SK-MEL-5 (cell line): ENCODE measurements around the gene CNGB1. TPM values are rescaled to one million over a fixed set of nuclear protein-coding genes. Genes with fewer than 3 reads are reported as not detected.
"Not testable (repeated sequence)": the region's sequence is repeated elsewhere in the genome, so short reads cannot be mapped to it uniquely, and the experiment has no call there.

Experiments used
- DNase-seq: peaks from one replicate; pipeline ENCODE4 v3.0.0-alpha.2; 2016; ENCODE audit warnings: low read depth, low spot score
- in situ Hi-C: cut with HindIII; loops from 2 replicates; pipeline ENCODE4 v1.10.0; 2016; ENCODE audit warnings: low sequenced_read_pairs, high pct_unique_total_duplicates, low pct_unique_long_range_greater_than_20kb
- total RNA-seq: library from RNA; depleted of rRNA; stranded (reverse); fragments of >200 nt; shearing (Covaris generic); gene quantifications from 2 replicates; pipeline ENCODE4 v1.2.3, GENCODE V29; 2014

Gene CNGB1
- total RNA-seq, 1 experiment from 2014 or later, result not detected

DNA sequence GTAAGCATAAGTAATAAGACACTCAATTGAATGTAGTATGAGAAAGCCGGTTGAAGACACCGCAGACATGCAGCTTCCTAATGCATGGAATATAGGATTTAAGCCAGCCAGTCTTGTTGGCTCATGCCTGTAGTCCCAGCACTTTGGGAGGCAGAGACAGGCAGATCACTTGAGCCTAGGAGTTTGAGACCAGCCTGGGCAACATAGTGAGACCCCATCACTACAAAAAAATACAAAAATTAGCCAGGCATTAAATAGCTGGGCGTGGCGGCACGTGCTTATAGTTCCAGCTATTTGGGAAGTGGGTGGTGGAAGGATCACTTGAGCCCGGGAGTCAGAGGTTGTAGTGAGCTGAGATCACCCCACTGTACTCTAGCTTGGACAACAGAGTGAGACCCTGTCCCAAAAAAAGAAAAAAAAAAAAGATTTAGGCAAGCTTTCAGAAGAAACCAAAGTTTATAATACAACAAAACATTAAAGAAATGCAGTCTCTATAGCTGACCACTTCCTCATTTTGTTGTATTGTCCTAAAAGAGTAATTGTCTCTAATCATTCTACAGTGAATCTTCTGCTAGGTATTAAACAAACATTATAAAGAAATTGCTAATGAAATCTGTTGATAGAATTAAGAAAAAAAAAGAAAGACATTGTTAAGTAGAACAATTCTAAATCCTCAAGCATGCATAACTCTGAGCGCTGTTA is 100.0 kb downstream of the CNGB1 start:
- in situ Hi-C loops, result no loop called here
- no peak for DNase-seq

DNA sequence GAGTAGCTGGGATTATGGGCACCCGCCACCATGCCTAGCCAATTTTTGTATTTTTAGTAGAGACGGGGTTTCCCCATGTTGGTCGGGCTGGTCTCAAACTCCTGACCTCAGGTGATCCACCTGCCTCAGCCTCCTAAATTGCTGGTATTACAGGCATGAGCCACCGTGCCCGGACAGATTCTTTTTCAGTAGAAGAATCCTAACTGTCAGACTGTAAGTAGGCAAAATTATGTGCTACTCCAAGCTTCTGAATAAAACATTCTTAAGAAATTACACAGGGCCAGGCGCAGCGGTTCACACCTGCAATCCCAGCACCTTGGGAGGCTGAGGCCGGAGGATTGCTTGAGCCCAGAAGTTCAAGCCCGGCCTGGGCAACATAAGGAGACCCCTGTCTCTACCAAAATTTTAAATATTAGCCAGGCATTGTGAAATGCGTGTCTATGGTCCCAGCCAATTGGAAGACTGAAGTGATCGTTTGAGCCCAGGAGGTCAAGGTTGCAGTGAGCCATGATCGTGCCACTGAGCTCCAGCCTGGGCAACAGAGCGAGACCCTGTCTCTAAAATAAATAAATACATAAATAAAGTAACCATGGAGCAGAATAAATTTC is 101.9 kb downstream of the CNGB1 start:
- DNase-seq, result no peak
- in situ Hi-C loops, result no loop called here

DNA sequence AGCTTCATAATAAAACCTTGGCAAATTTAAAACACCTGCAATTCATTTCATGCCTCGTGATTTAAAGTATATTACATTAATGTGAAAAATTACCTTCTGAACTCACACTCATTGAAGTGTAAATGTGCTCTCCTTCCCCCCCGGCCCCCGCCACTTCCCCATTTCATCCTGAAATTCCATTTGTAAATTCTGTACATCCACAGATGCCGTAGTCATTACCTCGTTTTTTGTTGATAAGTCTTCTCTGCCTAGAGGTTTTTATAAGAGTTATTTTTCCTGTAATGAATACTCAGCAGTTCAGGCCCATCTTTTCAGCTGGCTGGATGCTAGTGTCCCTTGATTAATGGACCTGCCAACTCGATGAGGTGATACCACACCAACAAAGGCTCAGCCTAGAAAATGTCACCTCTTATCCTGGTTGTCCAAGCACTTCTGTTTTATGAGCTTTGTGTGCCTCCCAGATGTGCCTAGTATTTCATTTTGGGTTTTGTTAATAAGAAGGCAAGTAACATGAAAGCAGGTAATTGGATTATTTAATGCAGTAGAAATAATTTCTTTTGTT is 103.8 kb downstream of the CNGB1 start:
- DNase-seq, result no peak
- in situ Hi-C loops, result no loop called here

DNA sequence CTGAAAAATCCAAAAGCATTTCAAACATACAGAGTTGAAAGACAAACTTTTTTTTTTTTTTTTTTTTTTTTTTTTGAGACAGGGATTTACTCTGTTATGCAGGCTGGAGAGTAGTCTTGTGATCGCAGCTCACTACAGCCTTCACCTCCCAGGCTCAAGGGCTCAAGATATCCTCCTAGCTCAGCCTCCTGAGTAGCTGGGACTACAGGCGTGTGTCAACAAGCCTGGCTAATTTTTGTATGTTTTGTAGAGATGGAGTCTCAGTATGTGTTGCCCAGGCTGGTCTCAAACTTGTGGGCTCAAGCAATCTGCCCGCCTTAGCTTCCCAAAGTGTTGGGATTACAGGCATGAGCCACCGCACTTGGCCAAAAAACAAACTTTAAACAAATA is 104.4 kb downstream of the CNGB1 start:
- in situ Hi-C loops, result no loop called here
- no peak for DNase-seq

DNA sequence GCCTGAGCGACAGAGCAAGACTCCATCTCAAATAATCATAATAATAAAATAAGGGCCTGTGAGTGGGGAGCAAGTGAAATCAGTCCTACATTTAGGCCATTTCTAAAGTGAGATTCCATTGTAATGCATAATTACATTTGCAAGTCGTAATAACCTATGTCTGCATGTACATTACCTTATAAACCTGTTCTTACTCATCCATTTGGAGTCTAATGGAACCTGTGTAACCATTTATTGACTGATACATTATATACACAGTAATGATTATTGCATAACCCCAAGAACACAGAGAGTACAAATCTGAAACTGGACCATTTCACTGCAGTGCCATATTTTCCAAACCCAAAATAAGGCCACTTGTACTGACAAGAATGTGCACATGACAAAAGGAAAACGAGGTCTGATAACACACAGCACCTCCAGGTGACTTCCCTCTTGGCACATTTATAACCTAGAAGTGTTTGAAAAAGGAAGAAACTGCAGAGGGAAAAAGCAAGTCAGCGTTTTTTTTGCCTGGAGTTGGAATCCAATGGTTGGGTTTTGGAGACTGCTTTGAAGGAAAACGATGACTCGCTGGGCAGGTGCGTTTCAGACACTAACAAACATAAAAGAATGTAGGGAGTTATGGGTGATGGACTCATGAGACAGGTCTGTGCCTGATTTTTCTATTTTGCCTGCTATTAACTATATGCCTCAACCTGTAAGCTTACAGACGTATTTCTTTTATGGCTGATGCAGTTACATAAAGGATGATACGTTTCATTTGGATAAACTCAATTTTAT is 105.0 kb downstream of the CNGB1 start:
- no peak for DNase-seq
- in situ Hi-C loops, result no loop called here

DNA sequence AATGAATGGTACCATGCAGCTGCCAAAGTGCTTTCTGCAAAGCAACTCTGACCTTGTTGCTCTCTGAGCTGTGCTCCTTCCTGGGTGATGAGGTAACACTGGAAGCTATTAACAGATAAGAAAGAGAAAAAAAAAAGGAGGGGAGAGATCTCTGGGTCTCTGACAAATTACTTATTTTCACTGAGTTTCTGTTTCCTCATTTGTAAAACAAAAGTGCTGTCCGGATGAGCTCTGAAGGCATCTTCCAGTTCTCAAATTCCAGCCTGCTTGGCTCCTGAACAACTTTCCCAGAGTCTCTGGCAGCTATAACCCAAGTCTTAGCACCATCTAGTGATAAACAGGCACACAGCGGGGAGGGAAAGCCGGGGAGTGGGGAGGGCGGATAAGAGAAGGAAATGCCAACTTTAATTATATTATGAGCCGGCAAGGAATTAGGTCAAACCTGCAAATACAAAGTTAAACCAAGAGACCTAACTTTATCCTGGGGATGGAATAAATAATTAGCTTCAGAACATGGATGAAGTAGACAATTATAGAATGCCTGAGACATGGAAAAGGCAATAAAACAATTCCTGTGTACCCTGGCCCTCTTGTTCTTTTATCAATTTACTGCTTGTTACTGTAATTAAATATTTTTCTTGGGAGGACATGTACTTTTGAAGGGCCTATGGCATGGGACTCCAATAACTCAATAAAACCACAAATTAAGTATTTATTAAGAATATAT is 107.3 kb downstream of the CNGB1 start:
- DNase-seq, result peak; percentile 76
- in situ Hi-C loops, result no loop called here

DNA sequence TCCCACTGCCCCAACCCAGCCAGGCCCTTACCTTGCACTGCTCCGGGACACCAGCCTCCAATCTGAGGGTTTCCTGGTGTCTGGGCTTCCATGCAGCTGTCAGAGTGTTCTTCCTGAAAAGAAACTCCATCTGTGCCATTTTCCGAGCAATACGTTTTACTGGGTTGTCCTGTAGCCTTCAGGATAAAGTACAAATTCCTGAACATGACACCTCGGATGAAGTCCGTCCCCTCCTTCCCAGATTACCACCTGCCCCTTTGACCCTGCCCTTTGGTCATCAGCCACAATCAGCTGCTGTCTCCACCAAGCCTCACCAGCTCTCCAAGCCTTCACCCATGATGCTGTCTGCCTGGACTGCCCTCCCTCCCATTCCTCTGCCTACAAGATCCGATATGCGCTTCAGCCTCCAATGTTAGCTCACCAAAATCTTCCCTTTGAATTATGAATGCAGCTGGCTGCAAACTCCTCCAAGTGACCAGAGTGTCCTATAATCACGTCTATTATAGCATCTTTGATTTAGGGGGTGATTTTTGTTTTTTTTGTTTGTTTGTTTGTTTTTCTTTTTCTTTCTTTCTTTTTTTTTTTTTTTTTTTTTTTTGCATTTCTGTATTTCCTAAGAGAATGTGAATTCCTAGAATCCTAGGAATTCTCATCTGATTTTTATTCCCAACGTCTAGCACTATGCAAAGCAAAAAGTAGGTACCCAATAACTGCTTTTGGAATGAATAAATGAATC is 108.1 kb downstream of the CNGB1 start:
- DNase-seq, result no peak

DNA sequence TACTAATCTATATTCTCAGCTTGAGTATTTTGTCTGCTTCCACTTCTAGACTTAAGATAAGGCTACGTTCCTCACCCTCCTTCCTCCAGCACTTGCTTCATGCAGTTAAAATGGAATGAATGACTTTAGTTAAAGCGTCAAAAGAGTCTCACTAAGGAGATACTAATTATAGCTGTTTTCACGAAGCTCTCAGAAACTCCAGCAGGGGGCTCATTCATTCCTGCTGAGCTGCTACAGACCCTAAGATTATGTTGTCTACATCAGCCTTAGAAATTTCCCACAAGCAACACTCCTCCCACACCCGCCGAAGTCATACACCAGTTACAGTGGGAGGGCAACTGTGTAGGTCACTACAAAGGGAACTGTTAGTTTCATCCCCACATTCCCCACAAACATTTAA is 111.6 kb downstream of the CNGB1 start:
- in situ Hi-C loops, result no loop called here
- DNase-seq, result peak; percentile 67

More for the DNA sequence above, 108.1 kb downstream of the CNGB1 start:
- in situ Hi-C loops, result no loop called here

DNA sequence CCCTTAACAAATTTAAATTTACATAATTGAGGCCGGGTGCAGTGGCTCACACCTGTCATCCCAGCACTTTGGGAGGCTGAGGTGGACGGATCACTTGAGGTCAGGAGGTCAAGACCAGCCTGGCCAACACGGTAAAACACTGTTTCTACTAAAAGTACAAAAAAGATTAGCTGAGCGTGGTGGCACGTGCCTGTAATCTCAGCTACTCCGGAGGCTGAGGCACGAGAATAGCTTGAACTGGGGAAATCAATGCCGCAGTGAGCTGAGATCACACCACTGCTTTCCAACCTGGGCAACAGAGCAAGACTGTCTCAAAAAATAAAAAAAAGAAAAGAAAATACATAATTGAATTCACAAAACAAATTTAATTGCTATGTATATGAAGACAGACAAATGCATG is 112.3 kb downstream of the CNGB1 start:
- no peak for DNase-seq

DNA sequence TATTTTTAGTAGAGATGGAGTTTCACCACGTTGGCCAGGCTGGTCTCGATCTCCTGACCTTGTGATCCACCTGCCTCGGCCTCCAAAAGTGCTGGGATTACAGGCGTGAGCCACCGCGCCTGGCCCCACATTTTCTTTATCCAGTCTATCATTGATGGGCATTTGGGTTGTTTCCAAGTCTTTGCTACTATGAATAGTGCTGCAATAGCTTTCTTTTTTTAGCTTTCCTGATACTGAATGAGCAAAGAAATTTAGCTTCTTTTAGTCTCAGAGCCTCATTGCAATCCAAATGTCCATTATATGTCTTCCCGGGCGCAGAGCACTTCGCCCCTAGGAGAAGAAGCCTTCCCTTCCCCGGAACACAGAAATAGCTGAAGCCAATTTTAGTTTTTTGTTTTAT is 112.9 kb downstream of the CNGB1 start:
- in situ Hi-C loops, DNase-seq: not testable (repeated sequence)

More for the DNA sequence above, 112.3 kb downstream of the CNGB1 start:
- in situ Hi-C loops, result no loop called here

DNA sequence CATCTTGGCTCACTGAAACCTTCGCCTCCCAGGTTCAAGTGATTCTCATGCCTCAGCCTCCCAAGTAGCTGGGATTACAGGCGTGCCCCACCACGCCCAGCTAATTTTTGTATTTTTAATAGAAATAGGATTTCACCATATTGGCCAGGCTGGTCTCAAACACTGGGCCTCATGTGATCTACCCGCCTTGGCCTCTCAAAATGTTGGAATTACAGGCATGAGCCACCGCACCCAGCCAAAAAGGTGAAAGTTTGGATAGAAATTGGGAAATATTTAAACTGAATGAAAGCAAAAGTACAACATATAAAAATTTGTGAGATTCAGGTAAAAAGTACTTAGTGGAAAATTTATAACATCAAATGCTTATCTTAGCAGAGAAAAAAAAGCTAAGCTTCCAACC is 115.7 kb downstream of the CNGB1 start:
- in situ Hi-C loops, result no loop called here
- no peak for DNase-seq

DNA sequence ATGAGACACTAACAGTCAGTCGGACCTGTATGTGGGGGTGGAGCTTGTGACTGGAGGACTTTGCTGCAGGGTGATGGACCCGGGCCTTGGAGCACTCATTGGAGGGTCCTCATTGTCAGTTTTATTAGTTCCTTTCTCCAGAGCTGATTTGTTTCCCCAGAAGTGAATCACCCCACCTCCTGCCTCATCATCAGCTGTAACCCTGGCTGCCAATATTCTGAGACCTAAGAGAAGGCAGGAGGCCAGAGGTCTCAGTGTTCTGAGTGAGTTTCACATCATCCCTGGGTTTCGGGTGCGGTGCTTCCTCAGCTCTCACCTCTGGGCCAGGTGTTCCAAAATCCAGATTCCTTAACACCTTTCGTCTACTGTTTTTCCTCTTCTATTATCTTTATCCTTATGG is 118.7 kb downstream of the CNGB1 start:
- DNase-seq, result no peak
- in situ Hi-C loops, result no loop called here

DNA sequence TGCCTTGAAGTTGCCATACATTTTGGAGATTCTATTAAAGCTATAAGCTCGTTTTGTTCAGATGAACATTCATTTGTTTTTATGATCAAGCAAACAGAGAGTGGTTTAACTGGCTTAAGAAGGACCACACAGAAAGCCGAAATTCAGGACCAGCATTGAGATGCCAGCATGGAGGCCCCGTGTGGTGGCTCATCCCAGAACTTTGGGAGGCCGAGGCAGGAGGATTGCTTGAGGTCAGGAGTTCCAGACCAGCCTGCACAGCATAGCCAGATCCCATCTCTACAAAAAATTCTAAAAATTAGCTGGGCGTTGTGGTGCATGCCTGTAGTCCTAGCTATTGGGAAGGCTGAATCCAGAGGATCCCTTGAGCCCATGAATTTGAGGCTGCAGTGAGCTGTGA is 122.7 kb downstream of the CNGB1 start:
- in situ Hi-C loops, result no loop called here
- no peak for DNase-seq

DNA sequence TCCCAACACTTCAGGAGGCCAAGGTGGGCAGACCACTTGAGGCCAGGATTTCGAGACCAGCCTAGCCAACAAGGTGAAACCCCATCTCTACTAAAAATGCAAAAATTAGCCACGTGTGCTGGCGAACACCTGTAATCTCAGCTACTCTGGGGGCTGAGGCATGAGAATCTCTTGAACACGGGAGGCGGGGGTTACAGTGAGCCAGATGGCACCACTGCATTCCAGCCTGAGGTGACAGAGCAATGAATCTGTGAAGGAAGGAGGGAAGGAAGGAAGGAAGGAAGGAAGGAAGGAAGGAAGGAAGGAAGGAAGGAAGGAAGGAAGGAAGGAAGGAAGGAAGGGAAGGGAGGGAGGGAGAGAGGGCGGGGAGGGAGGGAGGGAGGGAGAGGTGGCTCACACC is 124.0 kb downstream of the CNGB1 start:
- DNase-seq, in situ Hi-C loops: not testable (repeated sequence)

DNA sequence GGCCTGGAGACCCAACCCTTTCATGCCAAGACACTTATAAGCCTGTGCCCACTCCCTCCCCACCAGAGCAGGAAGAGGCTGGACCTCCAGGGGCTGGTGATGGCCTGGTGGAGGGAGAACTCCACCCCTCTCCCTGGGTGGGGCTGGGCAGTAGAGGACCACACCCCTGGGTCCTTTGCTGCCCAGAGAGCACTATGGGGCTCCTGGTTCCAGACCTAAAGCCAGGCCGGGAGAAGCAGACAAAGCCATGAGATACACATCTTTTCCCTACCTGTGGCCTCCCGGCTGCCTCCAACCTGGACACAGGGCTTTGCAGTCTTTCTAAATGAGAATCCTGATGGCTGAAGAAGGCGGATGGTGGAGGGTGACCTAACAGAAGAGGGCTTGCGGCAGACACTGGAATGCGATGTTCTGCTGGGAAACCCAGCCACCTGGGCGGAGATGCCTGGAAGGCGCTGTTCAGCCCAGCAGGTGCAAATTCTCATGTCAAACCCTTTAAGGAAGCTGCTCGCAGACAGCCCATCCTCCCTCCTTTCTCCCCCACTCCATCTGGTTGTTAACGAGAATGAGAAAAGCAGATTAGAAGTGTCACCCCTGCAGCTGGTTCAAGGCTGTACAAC is 124.7 kb downstream of the CNGB1 start:
- in situ Hi-C loops, result no loop called here

DNA sequence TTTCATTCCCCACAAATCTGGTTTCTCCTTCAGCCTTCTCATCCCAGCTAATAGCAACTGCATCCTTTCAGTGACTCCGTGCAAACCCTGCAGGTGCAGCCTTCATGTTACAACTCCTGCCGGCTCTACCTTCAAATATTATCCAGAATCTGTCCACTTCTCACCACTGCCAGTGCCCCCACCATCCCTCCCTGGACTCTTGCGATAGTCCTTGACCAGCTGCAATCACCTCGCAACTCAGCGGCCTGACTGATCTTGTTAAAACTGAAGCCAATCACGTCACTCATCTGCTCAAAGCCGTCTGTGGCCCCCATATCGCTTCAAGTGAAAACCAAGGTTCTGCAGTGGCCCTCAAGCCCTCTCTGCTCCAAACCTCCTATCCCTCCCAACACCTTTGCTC is 125.8 kb downstream of the CNGB1 start:
- DNase-seq, result no peak
- in situ Hi-C loops, result no loop called here

More for the DNA sequence above, 124.7 kb downstream of the CNGB1 start:
- no peak for DNase-seq
